ENCODE data around the gene TP53INP2. TPM values are rescaled to one million over a fixed set of nuclear protein-coding genes. Genes with fewer than 3 reads are reported as not detected.

The TP53INP2 gene
- total and polyA plus RNA-seq, 2 of the 8 experiments (the other 6 are each of a cell fraction or from before 2014, with no cell fraction given), result 2.4 to 4.8 TPM

- Histone ChIP-seq H2BK15ac (ENCODE audit: low read length) (no peak overlapping the region; the same call in 1 of the 2 replicates), H2BK120ac (replicated peaks; ENCODE audit: low read depth, low read length) (no peak overlapping the region), H4K91ac (replicated peaks; ENCODE audit: insufficient read length, low read length) (no peak overlapping the region), H3K27ac (ENCODE audit: low read depth, low read length) (no peak overlapping the region), H3K27me3 (replicated peaks in 1 of 4; ENCODE audit: control insufficient read depth in 3 of 4, extremely low read depth in 1 of 4, insufficient read depth in 3 of 4, low read length in 3 of 4) (peaks cover 9 to 33% (median 29%) of the 10 kb centered on the region in 4 experiments), H3K4me2 (ENCODE audit: insufficient read depth in 1 of 2, low read depth in 2 of 2, low read length in 2 of 2) (no peak overlapping the region), H2BK5ac (ENCODE audit: low read depth, low read length) (no peak overlapping the region), H2AFZ (ENCODE audit: low read length) (no peak overlapping the region), H3K4ac (replicated peaks; ENCODE audit: insufficient read length, low read depth, low read length) (no peak overlapping the region), H3K79me2 (ENCODE audit: control insufficient read depth in 1 of 2, insufficient read depth in 2 of 2, low read length in 2 of 2) (no peaks in the 10 kb centered on the region), H4K20me1 (replicated peaks in 1 of 2; ENCODE audit: control insufficient read depth in 1 of 2, insufficient read depth in 2 of 2, low read length in 2 of 2) (peaks cover 2 to 3% of the 10 kb centered on the region in 2 experiments), H3K14ac (ENCODE audit: insufficient read length) (no peak overlapping the region), H2BK20ac (ENCODE audit: low read length) (no peak overlapping the region), H4K8ac (ENCODE audit: extremely low read depth, insufficient read depth, low read length) (no peak overlapping the region), H3K56ac (replicated peaks; ENCODE audit: insufficient read length, low read depth, low read length) (no peak overlapping the region), H3K4me3 (ENCODE audit: extremely low read depth in 1 of 4, insufficient read depth in 2 of 4, low read depth in 3 of 4, low read length in 4 of 4) (no peak overlapping the region), H2AK5ac (ENCODE audit: low read depth, low read length) (no peak overlapping the region), H3K79me1 (ENCODE audit: low read depth, low read length) (no peaks in the 10 kb centered on the region), H3K36me3 (ENCODE audit: control insufficient read depth in 2 of 4, insufficient read depth in 4 of 4, low read length in 3 of 4) (no peaks in the 10 kb centered on the region), H3K23ac (ENCODE audit: insufficient read length) (no peak overlapping the region), H3K18ac (ENCODE audit: extremely low read depth, low read length) (no peak overlapping the region), H3K9me3 (ENCODE audit: insufficient read depth in 2 of 2, low read depth in 1 of 2, low read length in 1 of 2) (no peaks in the 10 kb centered on the region), H4K5ac (ENCODE audit: insufficient read length, low read depth, low read length) (no peak overlapping the region), H3K23me2 (ENCODE audit: low read depth, low read length) (peaks cover 15% of the 10 kb centered on the region; the same call in 1 of the 2 replicates), H2BK12ac (ENCODE audit: low read depth, low read length) (no peak overlapping the region), H3K9ac (replicated peaks in 1 of 4; ENCODE audit: extremely low read depth in 1 of 4, low read depth in 3 of 4, low read length in 3 of 4) (no peak overlapping the region), H3K4me1 (replicated peaks in 1 of 4; ENCODE audit: control insufficient read depth in 3 of 4, insufficient read depth in 4 of 4, low read length in 3 of 4) (peaks cover 0 to 11% (median 7%) of the 10 kb centered on the region in 4 experiments; a peak in 5 of 7 replicates)
- 77% methylated on average over 1 of the region's 1 CpG; no CpG with 5 or more reads in 1 of the 2 experiments for WGBS, 2 experiments (ENCODE audit: extremely low coverage in 1 of 2, insufficient coverage in 1 of 2, insufficient read length in 1 of 2, insufficient replicate concordance in 2 of 2, low coverage in 1 of 2, low lambda C conversion rate in 2 of 2, missing lambda C conversion rate in 1 of 2)
- ChIA-PET CTCF (ENCODE audit: partially characterized antibody) (interaction anchor here (0.6 to 6.5 kb wide), 16 partner anchors 8 to 732 kb away, joined by 3 to 48 read pairs (median 4); no protein-coding TSS in a partner anchor), POLR2A (ENCODE audit: partially characterized antibody) (interaction anchor here (0.6 to 1.6 kb wide), 5 partner anchors 20 to 404 kb away, joined by 3 to 5 read pairs (median 3); partner anchors contain the start of genes AHCY and MAP1LC3A)
- DNase-seq (ENCODE audit: low read depth in 1 of 2, low spot score in 2 of 2) (no peak), FAIRE-seq (no peak)
- no peak for TF ChIP-seq BRCA1 (IDR thresholded peaks at IDR 0.05; ENCODE audit: low read depth, low read length)
- no peak for TF ChIP-seq POLR2AphosphoS5 (IDR thresholded peaks at IDR 0.05; ENCODE audit: low read depth, low read length)
- no peak for TF ChIP-seq POLR2A (IDR thresholded peaks at IDR 0.05; ENCODE audit: control extremely low read depth in 1 of 2, low read depth in 2 of 2, low read length in 2 of 2)
- TF ChIP-seq GTF2F1 (IDR thresholded peaks at IDR 0.05; ENCODE audit: borderline replicate concordance, low read depth, low read length), result no peak
- TF ChIP-seq NANOG (IDR thresholded peaks at IDR 0.05; ENCODE audit: insufficient read depth, low read depth, low read length, poor library complexity, severe bottlenecking), result no peak
- no peak for TF ChIP-seq GABPA (IDR thresholded peaks at IDR 0.05; ENCODE audit: borderline replicate concordance, insufficient read depth, low read length)
- TF ChIP-seq TEAD4 (IDR thresholded peaks at IDR 0.05; ENCODE audit: low read depth, low read length), result no peak
- TF ChIP-seq SP4 (IDR thresholded peaks at IDR 0.05; ENCODE audit: low read length), result no peak
- TF ChIP-seq CTBP2 (IDR thresholded peaks at IDR 0.05; ENCODE audit: borderline replicate concordance, insufficient read depth, insufficient read length, low read length), result no peak
- TF ChIP-seq EGR1 (IDR thresholded peaks at IDR 0.05; ENCODE audit: borderline replicate concordance, low read depth, low read length), result no peak
- no peak for TF ChIP-seq CHD2 (IDR thresholded peaks at IDR 0.05; ENCODE audit: low read length)
- TF ChIP-seq BCL11A (IDR thresholded peaks at IDR 0.05; ENCODE audit: low read depth in 2 of 2, low read length in 2 of 2), result no peak
- TF ChIP-seq RAD21 (IDR thresholded peaks at IDR 0.05 in 1 of 2, conservative IDR thresholded peaks at IDR 0.05 in 1 of 2; ENCODE audit: low read depth in 2 of 2, low read length in 2 of 2), result no peak
- no peak for TF ChIP-seq JUND (IDR thresholded peaks at IDR 0.05; ENCODE audit: low read length)
These were observed 2.2 kb downstream of the TP53INP2 start for GRCh38 chr20:34706302-34706875.
